ENCODE measurements around the gene PFN3. TPM values are rescaled to one million over a fixed set of nuclear protein-coding genes. Genes with fewer than 3 reads are reported as not detected.

Gene PFN3
- total RNA-seq, 1 donor from 2014 or later: not detected

- TF ChIP-seq, protein P1, sequence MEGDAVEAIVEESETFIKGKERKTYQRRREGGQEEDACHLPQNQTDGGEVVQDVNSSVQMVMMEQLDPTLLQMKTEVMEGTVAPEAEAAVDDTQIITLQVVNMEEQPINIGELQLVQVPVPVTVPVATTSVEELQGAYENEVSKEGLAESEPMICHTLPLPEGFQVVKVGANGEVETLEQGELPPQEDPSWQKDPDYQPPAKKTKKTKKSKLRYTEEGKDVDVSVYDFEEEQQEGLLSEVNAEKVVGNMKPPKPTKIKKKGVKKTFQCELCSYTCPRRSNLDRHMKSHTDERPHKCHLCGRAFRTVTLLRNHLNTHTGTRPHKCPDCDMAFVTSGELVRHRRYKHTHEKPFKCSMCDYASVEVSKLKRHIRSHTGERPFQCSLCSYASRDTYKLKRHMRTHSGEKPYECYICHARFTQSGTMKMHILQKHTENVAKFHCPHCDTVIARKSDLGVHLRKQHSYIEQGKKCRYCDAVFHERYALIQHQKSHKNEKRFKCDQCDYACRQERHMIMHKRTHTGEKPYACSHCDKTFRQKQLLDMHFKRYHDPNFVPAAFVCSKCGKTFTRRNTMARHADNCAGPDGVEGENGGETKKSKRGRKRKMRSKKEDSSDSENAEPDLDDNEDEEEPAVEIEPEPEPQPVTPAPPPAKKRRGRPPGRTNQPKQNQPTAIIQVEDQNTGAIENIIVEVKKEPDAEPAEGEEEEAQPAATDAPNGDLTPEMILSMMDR (IDR thresholded peaks at IDR 0.05): no peak
- DNase-seq (ENCODE audit: low spot score): no peak
- H3K9me3 Mint-ChIP-seq (ENCODE audit: low read depth): no peaks in the 10 kb centered on the region
- no peaks in the 10 kb centered on the region for H3K36me3 Mint-ChIP-seq (ENCODE audit: low read depth)
- H3K4me1 Mint-ChIP-seq (ENCODE audit: low read depth): no peaks in the 10 kb centered on the region
- no peak overlapping the region for H3K27ac Mint-ChIP-seq (ENCODE audit: unreplicated experiment)
- peaks cover 2% of the 10 kb centered on the region for H3K27me3 Mint-ChIP-seq (ENCODE audit: low read depth)
- no peak overlapping the region for H3K4me3 Mint-ChIP-seq (ENCODE audit: unreplicated experiment)
Observed at GRCh38 chr5:177396807-177397206, 3.7 kb downstream of the PFN3 start.

GRCh38 chr5:177396078-177396477 is 4.4 kb downstream of the PFN3 start:
- Mint-ChIP-seq H3K36me3 (ENCODE audit: low read depth) (no peaks in the 10 kb centered on the region), H3K4me1 (ENCODE audit: low read depth) (no peaks in the 10 kb centered on the region), H3K4me3 (ENCODE audit: unreplicated experiment) (no peak overlapping the region), H3K9me3 (ENCODE audit: low read depth) (no peaks in the 10 kb centered on the region), H3K27me3 (ENCODE audit: low read depth) (peaks cover 2% of the 10 kb centered on the region), H3K27ac (ENCODE audit: unreplicated experiment) (no peak overlapping the region)
- TF ChIP-seq, protein P1 (IDR thresholded peaks at IDR 0.05): no peak
- no peak for DNase-seq (ENCODE audit: low spot score)

- Mint-ChIP-seq H3K36me3 (ENCODE audit: low read depth) (no peaks in the 10 kb centered on the region), H3K4me3 (ENCODE audit: unreplicated experiment) (no peak overlapping the region), H3K27ac (ENCODE audit: unreplicated experiment) (no peak overlapping the region), H3K27me3 (ENCODE audit: low read depth) (peaks cover 2% of the 10 kb centered on the region), H3K4me1 (ENCODE audit: low read depth) (peaks cover 15% of the 10 kb centered on the region), H3K9me3 (ENCODE audit: low read depth) (no peaks in the 10 kb centered on the region)
- TF ChIP-seq, protein P1 (IDR thresholded peaks at IDR 0.05): no peak
- DNase-seq (ENCODE audit: low spot score): no peak
Observed at GRCh38 chr5:177393990-177394389, 6.5 kb downstream of the PFN3 start.

DNA sequence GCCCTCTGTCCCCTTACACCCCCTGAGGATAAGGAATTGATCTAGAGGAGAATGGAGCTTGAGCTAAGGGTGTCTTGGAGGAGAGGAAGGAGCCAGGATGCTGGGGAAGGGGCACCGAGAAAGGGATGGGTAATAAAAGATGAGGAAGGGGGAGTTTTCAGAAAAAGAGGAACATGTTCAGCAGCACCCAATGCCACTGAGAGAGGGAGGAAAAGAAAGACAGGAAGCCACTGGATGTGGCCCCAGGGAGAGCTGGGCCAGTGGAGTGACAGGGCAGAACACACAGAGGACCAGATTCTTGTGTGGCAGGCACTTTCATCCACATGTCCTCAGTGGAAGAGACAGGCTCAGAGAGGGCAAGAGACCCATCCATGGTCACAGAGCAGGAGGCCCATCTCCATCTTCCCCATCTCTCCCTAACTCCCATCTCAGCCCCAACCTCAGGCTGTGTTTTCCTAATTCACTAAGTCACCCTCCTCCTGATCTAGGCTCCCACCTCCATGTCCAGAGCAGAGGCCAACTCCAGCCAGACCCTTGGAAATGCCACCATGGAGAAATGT is 7.2 kb downstream of the PFN3 start:
- TF ChIP-seq, protein P1 (IDR thresholded peaks at IDR 0.05): no peak
- H3K4me1 Mint-ChIP-seq (ENCODE audit: low read depth): peaks cover 19% of the 10 kb centered on the region
- DNase-seq (ENCODE audit: low spot score): no peak
- no peaks in the 10 kb centered on the region for H3K36me3 Mint-ChIP-seq (ENCODE audit: low read depth)
- H3K27me3 Mint-ChIP-seq (ENCODE audit: low read depth): peaks cover 2% of the 10 kb centered on the region
- H3K27ac Mint-ChIP-seq (ENCODE audit: unreplicated experiment): no peak overlapping the region
- H3K9me3 Mint-ChIP-seq (ENCODE audit: low read depth): no peaks in the 10 kb centered on the region
- no peak overlapping the region for H3K4me3 Mint-ChIP-seq (ENCODE audit: unreplicated experiment)

- H3K27ac Mint-ChIP-seq (ENCODE audit: unreplicated experiment): no peak overlapping the region
- no peak for DNase-seq (ENCODE audit: low spot score)
- no peaks in the 10 kb centered on the region for H3K9me3 Mint-ChIP-seq (ENCODE audit: low read depth)
- TF ChIP-seq, protein P1 (IDR thresholded peaks at IDR 0.05): no peak
- peaks cover 19% of the 10 kb centered on the region for H3K4me1 Mint-ChIP-seq (ENCODE audit: low read depth)
- H3K4me3 Mint-ChIP-seq (ENCODE audit: unreplicated experiment): no peak overlapping the region
- peaks cover 2% of the 10 kb centered on the region for H3K27me3 Mint-ChIP-seq (ENCODE audit: low read depth)
- H3K36me3 Mint-ChIP-seq (ENCODE audit: low read depth): no peaks in the 10 kb centered on the region
Observed at GRCh38 chr5:177392765-177393164, 7.7 kb downstream of the PFN3 start.

Measured in chondrocyte (in vitro differentiated cells).